Spleen (tissue), 7 donors: Measurements from ENCODE around the gene LST1.

Experiments
- POLR2AphosphoS5 ChIP-seq, 3 donors: sonication (generic); formaldehyde crosslinking; IDR thresholded peaks; one replicate each; pipeline ENCODE4 v1.5.1; 2017; ENCODE audit warnings: antibody characterized with exemption in 3 of 3
- TF ChIP-seq, protein P1 (sequence below), 11 experiments: fragments of 200-600 bp in 7 of 11; fragments of 450-650 bp in 4 of 11; sonication (generic) in 4 of 11; IDR thresholded peaks in 8 of 11; conservative IDR thresholded peaks in 3 of 11; 1 replicate in 7 of 11; 2 replicates in 4 of 11; pipeline versions ENCODE4 v1.4.0 to v1.8.0; 2016 to 2021; ENCODE audit warnings: antibody characterized with exemption in 11 of 11, inconsistent platforms in 4 of 11, mild to moderate bottlenecking in 1 of 11
- donor health status: DM: no; HTN: no; CAD: no; lungs with moderate emphysema.
- donor health status: DM: no; HTN: no; CAD: no.
- donor health status: DM: no; HTN: no; CAD: no.

DNA sequence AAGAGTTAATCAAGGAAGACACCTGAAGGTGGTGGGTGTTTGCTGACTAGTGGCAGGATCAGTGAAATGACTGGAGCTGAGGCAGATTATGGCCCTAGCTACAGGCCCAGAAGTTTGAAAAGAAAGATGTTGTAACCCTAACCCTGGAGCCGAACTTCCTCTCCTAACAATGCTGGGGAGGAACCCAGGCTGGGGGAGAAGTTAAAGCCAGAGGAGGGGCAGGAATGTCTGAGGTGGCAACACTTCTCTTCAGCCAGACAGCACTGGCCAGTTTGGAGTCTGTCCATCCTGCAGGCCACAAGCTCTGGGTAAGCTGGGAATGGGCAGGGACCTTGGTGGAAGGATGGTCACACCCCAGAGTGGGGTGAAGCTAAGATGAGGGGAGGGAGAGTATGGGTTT lies at the start of gene LST1:
- TF ChIP-seq, protein P1, sequence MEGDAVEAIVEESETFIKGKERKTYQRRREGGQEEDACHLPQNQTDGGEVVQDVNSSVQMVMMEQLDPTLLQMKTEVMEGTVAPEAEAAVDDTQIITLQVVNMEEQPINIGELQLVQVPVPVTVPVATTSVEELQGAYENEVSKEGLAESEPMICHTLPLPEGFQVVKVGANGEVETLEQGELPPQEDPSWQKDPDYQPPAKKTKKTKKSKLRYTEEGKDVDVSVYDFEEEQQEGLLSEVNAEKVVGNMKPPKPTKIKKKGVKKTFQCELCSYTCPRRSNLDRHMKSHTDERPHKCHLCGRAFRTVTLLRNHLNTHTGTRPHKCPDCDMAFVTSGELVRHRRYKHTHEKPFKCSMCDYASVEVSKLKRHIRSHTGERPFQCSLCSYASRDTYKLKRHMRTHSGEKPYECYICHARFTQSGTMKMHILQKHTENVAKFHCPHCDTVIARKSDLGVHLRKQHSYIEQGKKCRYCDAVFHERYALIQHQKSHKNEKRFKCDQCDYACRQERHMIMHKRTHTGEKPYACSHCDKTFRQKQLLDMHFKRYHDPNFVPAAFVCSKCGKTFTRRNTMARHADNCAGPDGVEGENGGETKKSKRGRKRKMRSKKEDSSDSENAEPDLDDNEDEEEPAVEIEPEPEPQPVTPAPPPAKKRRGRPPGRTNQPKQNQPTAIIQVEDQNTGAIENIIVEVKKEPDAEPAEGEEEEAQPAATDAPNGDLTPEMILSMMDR (IDR thresholded peaks at IDR 0.05 in 8 of 11, conservative IDR thresholded peaks at IDR 0.05 in 3 of 11) = no peak
- no peak for TF ChIP-seq POLR2AphosphoS5 (IDR thresholded peaks at IDR 0.05)
